ENCODE measurements around the gene ACSS1. TPM values are rescaled to one million over a fixed set of nuclear protein-coding genes. Genes with fewer than 3 reads are reported as not detected.

Gene ACSS1
- total RNA-seq, 6 donors from 2014 or later: 39.7 to 122 (median 58.1) TPM

- peak in 1 of 2 donors; percentile 76 for DNase-seq
Measured at GRCh38 chr20:25056690-25057233, 1.2 kb downstream of the ACSS1 start.

GRCh38 chr20:25055711-25056495, 2.0 kb downstream of the ACSS1 start:
- 68 to 76% methylated on average over 8 of the region's 8 CpGs for WGBS, 2 donors
- Histone ChIP-seq H3K4me3 (peak overlapping the region in 3 of 4 donors; percentile 72 to 90 (median 85)), H3K4me1 (peaks cover 56 to 74% (median 67%) of the 10 kb centered on the region in 4 donors), H3K9me3 (no peaks in the 10 kb centered on the region), H3K27ac (peak overlapping the region; percentile 91 to 98 (median 96)), H3K36me3 (peaks cover 0 to 3% (median 0%) of the 10 kb centered on the region in 4 donors), H3K27me3 (no peaks in the 10 kb centered on the region)
- DNase-seq (peak in 1 of 2 donors; percentile 61), ATAC-seq (ENCODE audit: low FRiP score in 2 of 2) (no peak)
- TF ChIP-seq, protein P1, sequence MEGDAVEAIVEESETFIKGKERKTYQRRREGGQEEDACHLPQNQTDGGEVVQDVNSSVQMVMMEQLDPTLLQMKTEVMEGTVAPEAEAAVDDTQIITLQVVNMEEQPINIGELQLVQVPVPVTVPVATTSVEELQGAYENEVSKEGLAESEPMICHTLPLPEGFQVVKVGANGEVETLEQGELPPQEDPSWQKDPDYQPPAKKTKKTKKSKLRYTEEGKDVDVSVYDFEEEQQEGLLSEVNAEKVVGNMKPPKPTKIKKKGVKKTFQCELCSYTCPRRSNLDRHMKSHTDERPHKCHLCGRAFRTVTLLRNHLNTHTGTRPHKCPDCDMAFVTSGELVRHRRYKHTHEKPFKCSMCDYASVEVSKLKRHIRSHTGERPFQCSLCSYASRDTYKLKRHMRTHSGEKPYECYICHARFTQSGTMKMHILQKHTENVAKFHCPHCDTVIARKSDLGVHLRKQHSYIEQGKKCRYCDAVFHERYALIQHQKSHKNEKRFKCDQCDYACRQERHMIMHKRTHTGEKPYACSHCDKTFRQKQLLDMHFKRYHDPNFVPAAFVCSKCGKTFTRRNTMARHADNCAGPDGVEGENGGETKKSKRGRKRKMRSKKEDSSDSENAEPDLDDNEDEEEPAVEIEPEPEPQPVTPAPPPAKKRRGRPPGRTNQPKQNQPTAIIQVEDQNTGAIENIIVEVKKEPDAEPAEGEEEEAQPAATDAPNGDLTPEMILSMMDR (IDR thresholded peaks at IDR 0.05): no peak
- peak in 1 of 4 donors; percentile 20 for TF ChIP-seq EP300 (IDR thresholded peaks at IDR 0.05)

More at GRCh38 chr20:25056690-25057233, 1.2 kb downstream of the ACSS1 start:
- TF ChIP-seq POLR2AphosphoS5 (IDR thresholded peaks at IDR 0.05): no peak
- TF ChIP-seq POLR2A (IDR thresholded peaks at IDR 0.05): no peak
- no peak for TF ChIP-seq EP300 (IDR thresholded peaks at IDR 0.05)
- TF ChIP-seq, protein P1 (IDR thresholded peaks at IDR 0.05): no peak
- 4 to 14% methylated on average over 4 to 23 of the region's 24 CpGs for WGBS, 2 donors
- H3K27me3 ChIP-seq: no peaks in the 10 kb centered on the region
- peak overlapping the region; percentile 72 to 97 (median 88) for H3K4me3 ChIP-seq
- H3K27ac ChIP-seq: peak overlapping the region; percentile 91 to 98 (median 96)
- no peaks in the 10 kb centered on the region for H3K36me3 ChIP-seq
- H3K4me1 ChIP-seq: peaks cover 52 to 65% (median 61%) of the 10 kb centered on the region in 4 donors
- no peak for ATAC-seq (ENCODE audit: low FRiP score in 2 of 2)
- no peaks in the 10 kb centered on the region for H3K9me3 ChIP-seq

GRCh38 chr20:25054995-25055629, 2.8 kb downstream of the ACSS1 start:
- Histone ChIP-seq H3K9me3 (no peaks in the 10 kb centered on the region), H3K4me3 (no peak overlapping the region), H3K27me3 (no peaks in the 10 kb centered on the region), H3K36me3 (peaks cover 0 to 3% (median 0%) of the 10 kb centered on the region in 4 donors), H3K27ac (peak overlapping the region in 3 of 4 donors; percentile 95 to 98 (median 96)), H3K4me1 (peaks cover 56 to 82% (median 72%) of the 10 kb centered on the region in 4 donors)
- TF ChIP-seq, protein P1 (IDR thresholded peaks at IDR 0.05): no peak
- no peak for TF ChIP-seq EP300 (IDR thresholded peaks at IDR 0.05)
- no peak for TF ChIP-seq POLR2A (IDR thresholded peaks at IDR 0.05)
- TF ChIP-seq POLR2AphosphoS5 (IDR thresholded peaks at IDR 0.05): no peak
- WGBS, 2 donors: 79% methylated on average over 10 of the region's 10 CpGs
- no peak for ATAC-seq (ENCODE audit: low FRiP score in 2 of 2)
- DNase-seq: peak in 1 of 2 donors; percentile 17

GRCh38 chr20:25054096-25054820, 3.7 kb downstream of the ACSS1 start:
- no peaks in the 10 kb centered on the region for H3K9me3 ChIP-seq
- H3K4me1 ChIP-seq: peaks cover 58 to 88% (median 78%) of the 10 kb centered on the region in 4 donors
- H3K4me3 ChIP-seq: no peak overlapping the region
- DNase-seq (peak in 1 of 2 donors; percentile 8), ATAC-seq (ENCODE audit: low FRiP score in 2 of 2) (no peak)
- peaks cover 0 to 3% (median 0%) of the 10 kb centered on the region in 4 donors for H3K36me3 ChIP-seq
- no peaks in the 10 kb centered on the region for H3K27me3 ChIP-seq
- 57 to 76% methylated on average over 3 of the region's 3 CpGs for WGBS, 2 donors
- peak overlapping the region; percentile 62 to 95 (median 84) for H3K27ac ChIP-seq
- TF ChIP-seq, protein P1 (IDR thresholded peaks at IDR 0.05): no peak
- TF ChIP-seq POLR2A (IDR thresholded peaks at IDR 0.05): no peak
- TF ChIP-seq POLR2AphosphoS5 (IDR thresholded peaks at IDR 0.05): no peak
- no peak for TF ChIP-seq EP300 (IDR thresholded peaks at IDR 0.05)

All from upper lobe of left lung (tissue), 6 donors.